ENCODE data around the gene TRIM62. TPM values are rescaled to one million over a fixed set of nuclear protein-coding genes. Genes with fewer than 3 reads are reported as not detected.
A peak's percentile ranks its signal among the peaks of the same experiment; 100 is the strongest.

The TRIM62 gene
- 10.6 and 13.2 TPM in 2 replicates for total RNA-seq (2014; rRNA removed; shearing (Covaris generic))

- H3K4me3 ChIP-seq (ENCODE audit: insufficient read depth, low read depth, low read length): peak within 1 kb of the TSS; percentile 80
- peak; percentile 98 for DNase-seq
- no peaks in the 10 kb centered on the region for H3K36me3 ChIP-seq (replicated peaks; ENCODE audit: control insufficient read depth, insufficient read depth, low read length)
- peaks cover 5% of the 10 kb centered on the region; the same call in 1 of the 2 replicates for H3K27me3 ChIP-seq (ENCODE audit: control insufficient read depth, insufficient read depth, low read length)
These were observed at the start of gene TRIM62 for GRCh38 chr1:33181921-33182341. Gene TRIM62 (minus strand): TSS chr1:33182043. CDS start chr1:33181432, 611 bp downstream.

- DNase-seq: no peak
- no peak overlapping the region for H3K4me3 ChIP-seq (ENCODE audit: insufficient read depth, low read depth, low read length)
- no peaks in the 10 kb centered on the region; the same call in 1 of the 2 replicates for H3K27me3 ChIP-seq (ENCODE audit: control insufficient read depth, insufficient read depth, low read length)
- H3K36me3 ChIP-seq (replicated peaks; ENCODE audit: control insufficient read depth, insufficient read depth, low read length): no peaks in the 10 kb centered on the region
These were observed 49.3 kb upstream of the TRIM62 start for GRCh38 chr1:33231166-33231565.

GRCh38 chr1:33228935-33229487, 47.2 kb upstream of the TRIM62 start:
- no peak for DNase-seq
- Histone ChIP-seq H3K36me3 (replicated peaks; ENCODE audit: control insufficient read depth, insufficient read depth, low read length) (no peaks in the 10 kb centered on the region), H3K4me3 (ENCODE audit: insufficient read depth, low read depth, low read length) (no peak overlapping the region), H3K27me3 (ENCODE audit: control insufficient read depth, insufficient read depth, low read length) (no peaks in the 10 kb centered on the region; the same call in 1 of the 2 replicates)

DNA sequence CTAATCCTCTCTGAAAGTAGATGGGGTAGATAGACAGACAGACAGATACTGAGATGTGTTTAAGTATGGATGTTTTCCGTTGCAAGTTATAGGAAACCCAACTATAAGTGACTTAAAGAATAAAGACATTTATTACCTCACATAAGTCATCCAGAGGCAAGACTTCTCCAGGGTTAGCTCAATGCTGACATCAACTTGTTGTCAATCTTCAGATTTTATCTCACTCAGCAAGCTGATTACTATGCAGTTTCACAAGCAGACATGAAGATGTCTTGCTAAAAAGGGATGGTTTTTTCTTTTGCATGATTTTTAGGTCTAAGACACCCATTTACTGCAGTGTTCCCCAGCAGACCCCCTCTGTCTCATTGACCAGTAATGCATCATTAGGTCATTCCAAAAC, 43.7 kb upstream of the TRIM62 start:
- H3K36me3 ChIP-seq (replicated peaks; ENCODE audit: control insufficient read depth, insufficient read depth, low read length): no peaks in the 10 kb centered on the region
- no peaks in the 10 kb centered on the region; the same call in 1 of the 2 replicates for H3K27me3 ChIP-seq (ENCODE audit: control insufficient read depth, insufficient read depth, low read length)
- no peak for DNase-seq
- H3K4me3 ChIP-seq (ENCODE audit: insufficient read depth, low read depth, low read length): no peak overlapping the region

DNA sequence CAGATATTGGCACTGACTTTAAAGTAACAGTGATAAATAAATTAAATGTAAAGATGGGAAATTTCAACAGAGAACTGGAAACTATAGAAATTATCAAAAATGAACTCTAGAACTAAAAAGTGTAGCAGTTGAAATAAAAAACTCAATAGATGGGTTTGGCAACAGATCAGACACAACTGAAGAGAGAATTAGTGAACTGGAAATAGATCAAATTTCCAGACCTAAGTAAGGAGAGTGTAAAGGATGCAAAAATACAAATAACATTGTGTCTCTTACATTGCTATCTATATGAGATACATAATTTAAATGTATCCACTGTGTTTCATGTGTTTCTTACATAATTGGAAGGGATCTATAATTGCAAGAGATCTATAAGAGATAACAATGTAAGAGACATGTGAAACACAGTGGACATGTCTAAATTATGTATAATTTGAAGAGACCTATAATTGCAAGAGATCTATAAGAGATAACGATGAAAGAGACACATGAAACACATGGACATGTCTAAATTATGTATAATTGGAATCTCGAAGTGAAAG, 42.4 kb upstream of the TRIM62 start:
- Histone ChIP-seq H3K36me3 (replicated peaks; ENCODE audit: control insufficient read depth, insufficient read depth, low read length) (no peaks in the 10 kb centered on the region), H3K27me3 (ENCODE audit: control insufficient read depth, insufficient read depth, low read length) (no peaks in the 10 kb centered on the region; the same call in 1 of the 2 replicates), H3K4me3 (ENCODE audit: insufficient read depth, low read depth, low read length) (no peak overlapping the region)
- no peak for DNase-seq

DNA sequence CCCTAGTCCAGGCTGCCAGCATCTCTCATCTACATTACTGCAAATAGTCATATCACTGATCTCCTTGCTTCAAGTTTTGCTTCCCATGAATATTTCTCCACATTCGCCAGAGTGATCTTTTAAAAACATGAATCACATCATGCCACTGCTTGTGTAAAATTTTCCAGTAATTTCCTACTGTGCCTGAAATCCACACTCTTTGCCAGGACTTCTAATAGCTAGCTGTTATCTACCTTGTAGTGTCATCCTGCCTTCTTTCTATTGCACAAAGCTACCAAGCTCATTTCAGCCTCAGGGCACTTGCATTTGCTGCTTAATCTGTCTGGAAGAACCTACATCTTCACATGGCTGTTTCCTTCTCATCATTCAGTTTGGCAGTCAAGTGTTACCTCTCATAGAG, 40.5 kb upstream of the TRIM62 start:
- Histone ChIP-seq H3K36me3 (replicated peaks; ENCODE audit: control insufficient read depth, insufficient read depth, low read length) (no peaks in the 10 kb centered on the region), H3K27me3 (ENCODE audit: control insufficient read depth, insufficient read depth, low read length) (no peaks in the 10 kb centered on the region; the same call in 1 of the 2 replicates), H3K4me3 (ENCODE audit: insufficient read depth, low read depth, low read length) (no peak overlapping the region)
- no peak for DNase-seq

- no peaks in the 10 kb centered on the region; the same call in 1 of the 2 replicates for H3K27me3 ChIP-seq (ENCODE audit: control insufficient read depth, insufficient read depth, low read length)
- no peak overlapping the region for H3K4me3 ChIP-seq (ENCODE audit: insufficient read depth, low read depth, low read length)
- DNase-seq: no peak
- H3K36me3 ChIP-seq (replicated peaks; ENCODE audit: control insufficient read depth, insufficient read depth, low read length): no peaks in the 10 kb centered on the region
These were observed 39.5 kb upstream of the TRIM62 start for GRCh38 chr1:33221385-33221758.

- H3K4me3 ChIP-seq (ENCODE audit: insufficient read depth, low read depth, low read length): no peak overlapping the region
- peak; percentile 48 for DNase-seq
These were observed 39.0 kb upstream of the TRIM62 start for GRCh38 chr1:33220676-33221384.

GRCh38 chr1:33219886-33220661, 38.2 kb upstream of the TRIM62 start:
- DNase-seq: no peak
- H3K36me3 ChIP-seq (replicated peaks; ENCODE audit: control insufficient read depth, insufficient read depth, low read length): no peaks in the 10 kb centered on the region
- no peaks in the 10 kb centered on the region; the same call in 1 of the 2 replicates for H3K27me3 ChIP-seq (ENCODE audit: control insufficient read depth, insufficient read depth, low read length)
- no peak overlapping the region for H3K4me3 ChIP-seq (ENCODE audit: insufficient read depth, low read depth, low read length)

More at GRCh38 chr1:33220676-33221384, 39.0 kb upstream of the TRIM62 start:
- no peaks in the 10 kb centered on the region; the same call in 1 of the 2 replicates for H3K27me3 ChIP-seq (ENCODE audit: control insufficient read depth, insufficient read depth, low read length)
- no peaks in the 10 kb centered on the region for H3K36me3 ChIP-seq (replicated peaks; ENCODE audit: control insufficient read depth, insufficient read depth, low read length)

DNA sequence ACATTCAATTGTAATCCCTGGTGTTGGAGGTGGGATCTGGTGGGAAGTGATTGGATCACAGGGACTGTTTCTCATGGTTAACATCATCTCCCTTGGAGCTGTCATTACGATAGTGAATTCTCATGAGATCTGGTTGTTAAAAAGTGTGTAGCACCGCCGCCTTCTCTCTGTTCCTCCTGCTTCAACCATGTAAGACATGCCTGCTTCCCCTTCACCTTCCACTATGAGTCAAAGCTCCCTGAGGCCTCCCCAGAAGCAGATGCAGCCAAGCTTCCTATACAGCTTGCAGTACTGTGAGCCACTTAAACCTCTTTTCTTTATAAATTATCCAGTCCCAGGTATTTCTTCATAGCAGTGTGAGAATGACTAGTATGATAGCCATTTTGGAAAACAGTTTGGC, 30.1 kb upstream of the TRIM62 start:
- Histone ChIP-seq H3K36me3 (replicated peaks; ENCODE audit: control insufficient read depth, insufficient read depth, low read length) (no peaks in the 10 kb centered on the region), H3K27me3 (ENCODE audit: control insufficient read depth, insufficient read depth, low read length) (no peaks in the 10 kb centered on the region), H3K4me3 (ENCODE audit: insufficient read depth, low read depth, low read length) (no peak overlapping the region)
- DNase-seq: no peak

DNA sequence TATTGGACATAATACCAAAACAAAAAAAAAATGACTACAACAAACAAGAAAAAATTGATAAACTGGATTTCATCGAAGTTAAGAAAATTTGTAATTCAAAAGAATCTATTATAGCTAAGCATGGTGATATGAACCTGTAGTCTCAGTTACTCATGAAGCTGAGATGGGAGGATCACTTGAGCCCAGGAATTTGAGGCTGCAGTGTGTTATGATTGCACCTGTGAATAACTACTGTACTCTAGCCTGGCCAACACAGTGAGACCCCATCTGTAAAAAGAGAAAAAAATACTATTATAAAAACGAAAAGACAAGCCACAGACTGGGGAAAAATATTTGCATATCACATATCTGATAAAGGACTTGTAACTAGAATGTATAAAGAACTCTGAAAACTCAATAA, 24.5 kb upstream of the TRIM62 start:
- no peaks in the 10 kb centered on the region for H3K27me3 ChIP-seq (ENCODE audit: control insufficient read depth, insufficient read depth, low read length)
- no peak overlapping the region for H3K4me3 ChIP-seq (ENCODE audit: insufficient read depth, low read depth, low read length)
- H3K36me3 ChIP-seq (replicated peaks; ENCODE audit: control insufficient read depth, insufficient read depth, low read length): no peaks in the 10 kb centered on the region
- DNase-seq: no peak

DNA sequence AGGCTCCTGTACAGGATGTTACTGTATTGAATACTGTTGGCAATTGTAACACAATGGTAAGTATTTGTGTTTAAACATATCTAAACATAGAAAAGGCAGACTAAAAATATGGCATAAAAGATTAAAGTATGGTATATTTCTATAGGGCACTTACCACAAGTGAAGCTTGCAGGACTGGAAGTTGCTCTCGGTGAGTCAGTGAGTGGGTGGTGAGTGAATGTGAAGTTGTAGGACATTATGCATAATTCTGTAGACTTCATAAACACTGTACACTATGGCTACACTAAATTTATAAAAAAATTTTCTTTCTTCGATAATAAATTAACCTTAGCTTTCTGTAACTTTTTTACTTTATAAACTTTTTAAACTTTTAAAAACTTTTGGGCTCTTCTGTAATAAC, 13.7 kb upstream of the TRIM62 start:
- no peak for DNase-seq
- Histone ChIP-seq H3K36me3 (replicated peaks; ENCODE audit: control insufficient read depth, insufficient read depth, low read length) (no peaks in the 10 kb centered on the region), H3K4me3 (ENCODE audit: insufficient read depth, low read depth, low read length) (no peak overlapping the region), H3K27me3 (ENCODE audit: control insufficient read depth, insufficient read depth, low read length) (peaks cover 6% of the 10 kb centered on the region; the same call in 1 of the 2 replicates)

GRCh38 chr1:33191731-33192275, 10.0 kb upstream of the TRIM62 start:
- Histone ChIP-seq H3K4me3 (ENCODE audit: insufficient read depth, low read depth, low read length) (no peak overlapping the region), H3K27me3 (ENCODE audit: control insufficient read depth, insufficient read depth, low read length) (peaks cover 4% of the 10 kb centered on the region; the same call in 1 of the 2 replicates)
- no peak for DNase-seq

GRCh38 chr1:33190701-33191100, 8.9 kb upstream of the TRIM62 start:
- Histone ChIP-seq H3K4me3 (ENCODE audit: insufficient read depth, low read depth, low read length) (no peak overlapping the region), H3K27me3 (ENCODE audit: control insufficient read depth, insufficient read depth, low read length) (peaks cover 4% of the 10 kb centered on the region; the same call in 1 of the 2 replicates), H3K36me3 (replicated peaks; ENCODE audit: control insufficient read depth, insufficient read depth, low read length) (no peaks in the 10 kb centered on the region)
- DNase-seq: no peak

More at GRCh38 chr1:33191731-33192275, 10.0 kb upstream of the TRIM62 start:
- no peaks in the 10 kb centered on the region for H3K36me3 ChIP-seq (replicated peaks; ENCODE audit: control insufficient read depth, insufficient read depth, low read length)
